Measurements from ENCODE around the gene SGPP1.
A peak's percentile ranks its signal among the peaks of the same experiment; 100 is the strongest.
"Not testable (repeated sequence)": the region's sequence is repeated elsewhere in the genome, so short reads cannot be mapped to it uniquely, and the experiment has no call there.

Gene SGPP1

DNA sequence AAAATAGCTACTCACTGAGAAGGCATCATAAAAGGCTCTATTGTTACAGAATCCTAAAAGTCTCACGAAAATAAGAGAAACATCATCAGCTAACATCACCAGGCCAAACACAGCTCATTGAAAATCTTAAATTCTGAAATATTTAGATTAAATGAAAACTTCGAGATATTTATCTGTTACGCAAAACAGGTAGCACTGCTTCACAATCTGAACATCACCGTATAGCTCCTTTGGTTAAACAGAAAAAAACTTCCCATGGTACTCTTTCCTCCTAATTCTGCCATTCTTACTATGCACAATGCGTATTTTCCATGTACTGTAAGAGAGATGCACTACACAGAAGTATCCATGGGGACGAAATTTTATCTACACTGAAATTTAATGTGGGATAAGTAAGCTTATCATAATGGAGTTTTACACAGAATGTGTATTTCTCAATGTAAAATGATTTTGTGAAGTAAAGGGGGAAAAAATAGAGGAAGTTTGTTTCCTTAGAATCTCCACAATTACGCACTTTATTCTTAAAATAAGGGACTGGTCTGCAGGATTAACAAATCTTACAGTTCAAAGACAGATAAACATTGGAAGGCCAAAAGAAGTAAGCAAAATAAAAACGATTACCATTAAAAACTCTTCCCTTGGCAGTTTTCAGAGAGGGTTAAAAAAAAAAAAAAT is 1.9 kb downstream of the SGPP1 start:
- DNase-seq: peak; percentile 23

DNA sequence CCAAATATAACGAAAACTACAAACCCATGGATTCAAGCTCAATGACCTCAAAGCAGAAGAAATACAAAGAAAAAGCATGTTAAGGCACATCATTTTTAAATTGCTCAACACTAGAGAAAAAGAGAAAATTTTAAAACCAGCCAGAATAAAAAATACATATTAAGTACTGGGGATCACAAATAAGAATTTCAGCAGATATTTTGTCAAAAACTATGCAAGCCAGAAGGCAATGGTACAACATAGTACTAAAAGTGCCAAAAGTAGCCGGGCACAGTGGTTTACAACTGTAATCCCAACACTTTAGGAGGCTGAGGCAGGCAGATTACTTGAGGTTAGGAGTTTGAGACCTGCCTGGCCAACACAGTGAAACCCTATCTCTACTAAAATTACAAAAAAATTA is 10.2 kb downstream of the SGPP1 start:
- DNase-seq: peak; percentile 63

GRCh38 chr14:63715360-63715759 is 12.5 kb downstream of the SGPP1 start:
- DNase-seq: no peak

GRCh38 chr14:63713764-63714163 is 14.1 kb downstream of the SGPP1 start:
- peak; percentile 40 for DNase-seq

- DNase-seq: peak; percentile 19
Measured at GRCh38 chr14:63713058-63713457, 14.8 kb downstream of the SGPP1 start.

GRCh38 chr14:63712123-63712522 is 15.7 kb downstream of the SGPP1 start:
- DNase-seq: peak; percentile 55

DNA sequence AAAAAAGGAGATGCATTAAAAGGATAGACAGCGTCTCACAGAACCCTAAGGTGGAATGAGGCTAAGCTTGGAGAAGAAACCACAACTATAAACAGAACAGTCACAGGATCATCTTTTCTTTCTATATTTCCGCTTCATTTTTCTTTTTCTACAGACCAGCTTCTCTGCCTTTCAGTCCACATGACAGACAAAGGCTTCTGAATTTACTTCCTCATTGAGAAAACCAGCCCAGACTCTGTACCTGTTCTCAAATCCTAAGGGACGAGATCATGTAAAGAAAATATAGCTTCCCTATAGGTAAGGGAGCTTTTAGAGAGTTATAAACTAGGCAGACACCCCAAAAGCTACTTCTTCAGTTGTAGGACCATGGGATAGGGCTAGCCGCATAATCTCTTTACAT is 17.4 kb downstream of the SGPP1 start:
- peak; percentile 73 for DNase-seq

- peak; percentile 50 for DNase-seq
Measured at GRCh38 chr14:63709589-63709988, 18.3 kb downstream of the SGPP1 start.

GRCh38 chr14:63707216-63707615 is 20.6 kb downstream of the SGPP1 start:
- no peak for DNase-seq

DNA sequence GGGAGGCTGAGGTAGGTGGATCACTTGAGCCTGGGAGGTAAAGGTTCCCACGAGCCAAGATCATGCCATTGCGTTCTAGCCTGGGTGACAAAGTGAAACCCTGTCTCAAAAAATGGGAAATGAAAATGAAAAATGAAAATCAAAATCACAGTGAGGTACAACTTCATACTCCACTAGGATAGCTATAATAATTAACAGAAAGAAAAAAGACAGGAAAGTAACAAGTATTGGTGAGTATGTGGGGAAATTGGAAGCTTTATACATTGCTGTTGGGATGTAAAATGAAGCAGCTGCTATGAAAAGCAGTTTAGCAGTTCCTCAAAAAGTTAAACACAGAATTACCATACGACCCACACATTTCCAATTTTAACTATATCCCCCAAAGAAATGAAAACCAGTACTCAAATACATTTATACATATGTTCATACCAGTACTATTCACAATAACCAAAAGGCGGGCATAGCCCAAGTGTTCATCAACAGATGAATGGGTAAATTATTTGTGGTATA is 22.2 kb downstream of the SGPP1 start:
- peak; percentile 16 for DNase-seq

GRCh38 chr14:63702530-63702929 is 25.3 kb downstream of the SGPP1 start:
- DNase-seq: not testable (repeated sequence)

DNA sequence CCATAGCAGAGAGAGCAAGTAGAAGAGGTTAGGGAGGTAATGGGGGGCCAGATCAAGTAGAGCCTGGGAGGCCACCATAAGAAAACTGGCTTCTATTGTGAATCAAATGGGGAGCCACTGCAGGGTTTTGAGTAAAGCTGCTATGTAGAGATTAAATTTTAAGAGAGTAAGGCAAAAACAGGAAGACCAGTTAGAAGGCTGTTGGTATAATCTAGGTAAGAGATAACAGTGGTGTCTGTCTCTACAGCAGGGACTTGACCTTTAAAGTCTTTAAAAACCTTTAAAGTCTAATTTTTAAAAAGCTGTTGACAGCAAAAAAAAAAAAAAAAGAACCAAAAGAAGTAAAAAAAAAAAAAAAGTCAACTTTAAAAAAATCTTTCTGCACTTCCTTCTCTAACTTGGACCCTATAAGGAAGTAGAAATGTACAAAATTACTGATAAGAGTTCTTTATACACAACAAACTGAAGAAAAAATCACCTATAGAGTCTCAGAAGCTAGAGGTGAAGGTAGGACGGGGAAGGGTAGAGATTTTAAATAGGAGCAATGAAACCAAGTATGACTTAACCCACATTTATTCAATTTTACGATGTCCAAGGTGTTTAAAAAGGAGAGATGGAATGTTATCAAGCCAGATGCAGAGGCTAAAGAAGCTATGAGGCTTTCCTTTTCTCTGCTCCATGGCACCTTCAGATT is 26.1 kb downstream of the SGPP1 start:
- DNase-seq: peak; percentile 64

DNA sequence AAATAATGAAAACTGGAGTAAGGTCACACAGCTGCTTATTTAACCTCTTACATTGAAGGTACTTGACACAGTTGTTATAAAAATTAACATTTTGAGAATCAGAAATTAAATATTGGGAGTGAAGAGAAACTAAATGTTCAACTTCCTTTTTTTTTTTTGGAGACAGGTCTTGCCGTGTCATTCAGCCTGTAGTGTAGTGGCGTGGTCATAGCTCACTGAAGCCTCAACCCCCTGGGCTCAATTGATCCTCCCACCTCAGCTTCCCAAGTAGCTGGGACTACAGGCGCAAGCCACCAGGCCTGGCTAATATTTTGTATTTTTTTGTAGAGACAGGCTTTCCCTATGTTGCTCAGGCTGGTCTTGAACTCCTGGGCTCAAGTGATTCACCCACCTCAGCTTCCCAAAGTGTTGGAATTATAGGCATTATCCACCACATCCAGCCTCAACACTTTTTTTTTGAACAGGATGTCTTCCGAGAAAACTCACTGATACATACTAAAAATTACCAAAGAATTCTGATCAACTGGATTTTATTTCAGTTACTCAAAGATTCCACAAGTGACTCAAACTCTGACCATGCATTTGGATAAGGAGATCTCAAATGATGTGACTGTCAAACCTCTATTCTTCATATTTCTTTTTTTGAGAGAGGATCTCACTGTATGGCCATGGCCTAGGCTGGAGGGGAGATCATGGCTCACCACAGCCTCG is 35.4 kb downstream of the SGPP1 start:
- peak; percentile 66 for DNase-seq

- DNase-seq: no peak
Measured at GRCh38 chr14:63689132-63689531, 38.7 kb downstream of the SGPP1 start.

GRCh38 chr14:63686926-63687325 is 40.9 kb downstream of the SGPP1 start:
- no peak for DNase-seq

GRCh38 chr14:63685401-63685800 is 42.5 kb downstream of the SGPP1 start:
- no peak for DNase-seq

DNA sequence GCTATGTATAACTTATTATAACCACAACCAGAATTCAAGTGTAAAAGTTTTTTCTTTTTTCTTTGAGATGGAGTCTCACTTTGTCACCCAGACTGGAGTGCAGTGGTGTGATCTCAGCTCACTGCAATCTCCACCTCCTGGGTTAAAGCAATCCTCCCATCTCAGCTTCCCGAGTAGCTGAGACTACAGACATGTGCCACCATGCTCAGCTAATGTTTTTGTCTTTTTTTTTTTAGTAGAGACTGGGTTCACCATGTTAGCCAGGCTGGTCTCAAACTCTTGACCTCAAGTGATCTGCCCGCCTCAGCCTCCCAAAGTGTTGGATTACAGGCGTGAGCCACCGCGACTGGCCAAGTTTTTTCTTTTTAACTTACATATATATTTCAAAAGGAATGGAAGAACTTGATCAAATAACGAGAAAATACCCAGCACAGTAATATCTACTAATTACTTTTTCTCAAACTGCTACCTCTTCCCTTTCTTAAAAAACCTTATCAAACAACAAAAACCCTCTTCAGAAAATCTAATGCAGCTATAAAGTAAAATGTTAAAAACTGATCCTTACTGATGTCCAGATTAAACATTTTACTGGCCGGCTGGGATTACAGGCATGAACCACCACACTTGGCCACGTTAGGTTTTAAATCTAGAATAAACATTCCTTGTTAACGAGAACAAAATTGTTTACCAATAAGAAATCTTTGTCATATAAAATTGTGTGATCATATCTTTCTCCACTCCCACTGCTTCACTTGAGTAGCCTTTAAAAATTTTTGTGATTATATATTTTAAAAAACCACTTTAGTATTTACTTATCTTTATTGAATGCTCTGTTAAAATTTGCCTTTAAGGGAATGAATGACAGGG is 44.9 kb downstream of the SGPP1 start:
- DNase-seq: no peak

DNA sequence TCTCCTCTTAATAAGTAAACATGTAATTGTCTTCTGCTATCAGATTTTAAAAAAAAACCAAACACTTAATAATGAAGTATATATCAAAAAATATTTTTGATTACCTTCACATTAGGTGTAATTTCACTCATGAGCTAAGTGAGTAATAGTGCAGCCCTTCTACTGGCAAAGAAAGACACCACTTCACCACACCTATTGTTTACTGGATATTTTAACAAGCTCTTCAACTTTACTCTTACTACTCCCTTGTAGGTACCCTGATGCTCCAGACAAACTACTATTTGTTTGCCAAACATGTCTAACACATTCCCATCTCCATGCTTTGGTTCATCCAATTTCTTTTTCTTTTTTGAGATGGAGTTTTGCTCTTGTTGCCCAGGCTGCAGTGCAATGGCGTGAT is 49.3 kb downstream of the SGPP1 start:
- no peak for DNase-seq

DNA sequence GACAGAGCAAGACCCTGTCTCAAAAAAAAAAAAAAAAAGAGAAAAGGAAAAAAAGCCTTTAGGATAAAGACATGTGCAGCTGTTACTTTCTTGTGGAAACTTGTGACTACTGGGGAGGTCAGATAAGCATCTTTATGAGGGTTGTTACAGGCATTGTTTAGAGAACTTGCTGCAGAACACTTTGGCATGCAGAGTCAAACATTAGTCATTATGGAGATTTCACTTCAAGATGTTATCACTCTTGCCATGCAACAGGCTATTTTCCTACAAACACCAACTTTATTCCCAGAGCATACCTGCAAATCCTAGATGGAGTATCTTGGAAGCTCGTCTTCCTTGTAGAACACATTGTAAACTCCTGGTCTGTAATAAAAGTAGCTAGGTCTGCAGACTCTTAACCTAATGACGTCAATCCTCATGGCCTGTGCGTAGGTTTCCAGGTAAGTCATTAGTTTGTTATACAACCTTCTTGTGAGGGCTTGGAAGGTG is 49.9 kb downstream of the SGPP1 start:
- peak; percentile 16 for DNase-seq

GRCh38 chr14:63676615-63677014 is 51.2 kb downstream of the SGPP1 start:
- no peak for DNase-seq

DNA sequence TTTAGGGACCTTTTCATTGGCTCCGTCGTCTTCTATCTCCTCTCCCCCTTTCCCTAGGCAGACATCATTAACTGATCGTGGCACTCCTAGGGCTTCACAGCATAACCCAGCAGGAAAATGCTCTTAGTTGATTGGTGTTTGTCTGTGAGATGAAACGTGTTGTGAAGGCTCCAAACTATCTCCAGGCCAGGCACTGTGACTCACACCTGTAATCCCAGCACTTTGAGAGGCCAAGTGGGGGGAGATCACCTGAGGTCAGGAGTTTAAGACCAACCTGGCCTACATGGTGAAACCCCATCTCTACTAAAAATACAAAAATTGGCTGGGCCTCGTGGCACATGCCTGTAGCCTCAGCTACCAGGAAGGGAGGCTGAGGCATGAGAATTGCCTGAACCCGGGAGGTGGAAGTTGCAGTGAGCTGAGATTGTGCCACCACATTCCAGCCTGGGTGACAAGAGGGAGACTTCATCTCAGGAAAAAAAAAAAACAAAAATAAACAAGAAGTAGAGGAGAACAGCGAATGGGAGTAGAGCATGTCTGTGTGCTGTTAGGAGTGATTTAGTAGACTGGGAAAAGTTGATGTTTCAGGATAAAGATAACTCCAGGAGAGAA is 53.9 kb downstream of the SGPP1 start:
- no peak for DNase-seq

- no peak for DNase-seq
Measured at GRCh38 chr14:63673255-63673654, 54.6 kb downstream of the SGPP1 start.
